ACC112 (cell line): ENCODE measurements around the gene SLC7A4.
"Not testable (repeated sequence)": the region's sequence is repeated elsewhere in the genome, so short reads cannot be mapped to it uniquely, and the experiment has no call there.

ENCODE experiments used
- H2AFZ ChIP-seq: fragments of 200-600 bp; sonication (generic); one replicate; pipeline ENCODE4 v1.6.0; 2017; ENCODE audit warnings: antibody characterized with exemption, low read length; ENCODE audit not compliant: unreplicated experiment
- H3K27ac ChIP-seq: fragments of 200-600 bp; sonication (generic); 2 replicates; pipeline ENCODE4 v1.5.1; 2014; ENCODE audit warnings: low read depth, mild to moderate bottlenecking, antibody characterized with exemption, low read length, moderate library complexity
- H3K27me3 ChIP-seq: fragments of 200-600 bp; sonication (generic); 2 replicates; pipeline ENCODE4 v1.6.1; 2014; ENCODE audit warnings: mild to moderate bottlenecking, antibody characterized with exemption, low read length, moderate library complexity, mixed read lengths; ENCODE audit not compliant: insufficient read depth
- H3K36me3 ChIP-seq: fragments of 200-600 bp; sonication (generic); 2 replicates; pipeline ENCODE4 v1.6.1; 2016; ENCODE audit warnings: mild to moderate bottlenecking, antibody characterized with exemption, low read length, moderate library complexity, mixed read lengths; ENCODE audit not compliant: insufficient read depth
- H3K4me1 ChIP-seq: fragments of 200-600 bp; sonication (generic); one replicate; pipeline ENCODE4 v1.6.1; 2016; ENCODE audit warnings: low read length, mixed read lengths; ENCODE audit not compliant: insufficient read depth, unreplicated experiment, control insufficient read depth
- H3K4me3 ChIP-seq: fragments of 200-600 bp; sonication (generic); 2 replicates; pipeline ENCODE4 v1.5.1; 2014; ENCODE audit warnings: mild to moderate bottlenecking, low read depth, low read length
- H3K79me2 ChIP-seq: fragments of 200-600 bp; sonication (generic); one replicate; pipeline ENCODE4 v1.6.0; 2016; ENCODE audit warnings: low read length; ENCODE audit not compliant: control insufficient read depth, unreplicated experiment, insufficient read depth

The SLC7A4 gene

DNA sequence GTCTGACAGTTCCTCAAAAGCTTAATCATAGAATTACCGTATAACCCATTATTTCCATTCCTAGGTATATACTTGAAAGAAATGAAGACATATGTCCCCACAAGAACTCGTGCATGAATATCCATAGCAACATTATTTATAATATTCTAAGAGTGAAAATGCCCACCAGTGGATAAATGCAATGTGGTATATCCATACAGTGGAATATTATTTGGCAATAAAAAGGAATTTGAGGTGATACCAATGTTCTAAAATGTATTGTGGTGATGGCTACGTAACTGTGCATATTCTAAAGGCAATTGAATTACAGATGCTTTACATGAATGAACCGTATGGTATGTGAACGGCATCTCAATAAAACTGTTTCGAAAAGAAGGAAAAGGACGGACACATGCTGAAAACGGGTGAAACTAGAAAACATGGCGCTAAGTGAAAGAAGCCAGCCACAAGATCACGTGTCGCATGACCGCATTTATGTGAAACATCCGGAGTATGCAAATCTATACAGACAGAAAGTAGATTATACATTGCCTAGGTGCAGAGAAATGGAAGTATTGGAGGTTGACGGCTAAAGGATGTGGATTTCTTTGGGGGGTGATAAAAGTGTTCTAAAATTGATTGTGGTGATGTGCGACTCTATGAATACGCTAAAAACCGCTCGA is 29.4 kb upstream of the SLC7A4 start:
- not testable (repeated sequence) for H3K79me2 ChIP-seq, H3K27me3 ChIP-seq, H3K36me3 ChIP-seq, H3K27ac ChIP-seq, H2AFZ ChIP-seq, H3K4me1 ChIP-seq, H3K4me3 ChIP-seq

DNA sequence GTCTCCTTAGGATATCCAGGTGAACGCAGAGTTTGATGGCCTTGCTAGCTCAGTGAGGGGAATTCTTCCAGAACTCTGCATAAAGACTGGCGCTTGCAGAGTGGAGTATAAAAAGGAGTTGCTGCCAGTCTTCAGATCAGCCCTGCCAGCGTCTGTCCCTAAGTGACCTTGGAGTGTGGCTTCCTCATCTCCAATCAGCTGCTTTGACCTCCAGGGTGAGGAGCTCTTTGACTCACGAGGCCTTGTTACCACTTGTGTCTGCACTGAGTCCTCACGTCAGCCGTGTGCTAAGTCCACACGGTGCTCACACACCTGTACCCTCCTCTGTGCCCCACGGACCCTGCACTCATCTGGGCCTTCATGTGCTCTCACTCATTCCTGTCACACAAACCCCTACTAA is 28.0 kb upstream of the SLC7A4 start:
- H3K27ac ChIP-seq, H3K4me1 ChIP-seq, H3K79me2 ChIP-seq, H2AFZ ChIP-seq, H3K36me3 ChIP-seq, H3K4me3 ChIP-seq, H3K27me3 ChIP-seq: not testable (repeated sequence)

DNA sequence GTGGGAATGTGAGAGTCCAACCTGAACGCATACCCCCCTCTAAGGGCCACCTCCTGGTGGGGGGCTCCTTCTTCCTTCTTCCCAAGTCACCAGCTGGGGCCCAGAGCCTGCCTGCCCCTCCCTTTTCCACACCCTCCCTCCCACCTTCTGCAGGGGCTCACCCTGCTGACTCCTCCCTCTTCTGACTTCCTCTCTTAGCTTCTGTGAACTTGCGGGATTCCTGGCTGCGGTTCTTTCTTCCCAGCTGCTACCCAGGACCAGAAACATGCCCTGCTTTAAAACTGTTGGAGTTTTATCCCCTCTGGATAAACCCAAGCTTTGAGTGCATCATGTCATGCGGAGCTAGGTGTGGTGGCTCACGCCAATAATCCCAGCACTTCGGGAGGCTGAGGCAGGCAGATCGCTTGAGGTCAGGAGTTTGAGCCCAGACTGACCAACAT is 23.5 kb upstream of the SLC7A4 start:
- Histone ChIP-seq H3K36me3 (no peaks in the 10 kb centered on the region), H3K4me3 (no peak overlapping the region), H3K79me2 (no peaks in the 10 kb centered on the region), H3K4me1 (no peaks in the 10 kb centered on the region), H2AFZ (no peak overlapping the region), H3K27me3 (no peaks in the 10 kb centered on the region), H3K27ac (no peak overlapping the region)

DNA sequence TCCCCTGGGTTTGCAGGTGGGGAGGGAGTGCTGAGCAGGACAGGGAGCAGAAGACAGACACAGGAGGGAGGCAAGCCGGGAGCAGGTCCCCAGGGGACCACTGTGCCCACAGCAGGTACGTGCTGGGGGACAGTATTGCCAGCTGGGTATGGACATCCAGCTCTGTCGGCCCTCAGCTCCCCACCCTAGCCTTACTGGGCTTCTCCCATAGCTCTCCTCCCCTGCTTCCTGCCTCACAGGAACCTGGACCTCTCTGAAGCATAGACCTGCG is 23.1 kb upstream of the SLC7A4 start:
- Histone ChIP-seq H3K4me1 (no peaks in the 10 kb centered on the region), H2AFZ (no peak overlapping the region), H3K27ac (no peak overlapping the region), H3K27me3 (no peaks in the 10 kb centered on the region), H3K4me3 (no peak overlapping the region), H3K36me3 (no peaks in the 10 kb centered on the region), H3K79me2 (no peaks in the 10 kb centered on the region)

DNA sequence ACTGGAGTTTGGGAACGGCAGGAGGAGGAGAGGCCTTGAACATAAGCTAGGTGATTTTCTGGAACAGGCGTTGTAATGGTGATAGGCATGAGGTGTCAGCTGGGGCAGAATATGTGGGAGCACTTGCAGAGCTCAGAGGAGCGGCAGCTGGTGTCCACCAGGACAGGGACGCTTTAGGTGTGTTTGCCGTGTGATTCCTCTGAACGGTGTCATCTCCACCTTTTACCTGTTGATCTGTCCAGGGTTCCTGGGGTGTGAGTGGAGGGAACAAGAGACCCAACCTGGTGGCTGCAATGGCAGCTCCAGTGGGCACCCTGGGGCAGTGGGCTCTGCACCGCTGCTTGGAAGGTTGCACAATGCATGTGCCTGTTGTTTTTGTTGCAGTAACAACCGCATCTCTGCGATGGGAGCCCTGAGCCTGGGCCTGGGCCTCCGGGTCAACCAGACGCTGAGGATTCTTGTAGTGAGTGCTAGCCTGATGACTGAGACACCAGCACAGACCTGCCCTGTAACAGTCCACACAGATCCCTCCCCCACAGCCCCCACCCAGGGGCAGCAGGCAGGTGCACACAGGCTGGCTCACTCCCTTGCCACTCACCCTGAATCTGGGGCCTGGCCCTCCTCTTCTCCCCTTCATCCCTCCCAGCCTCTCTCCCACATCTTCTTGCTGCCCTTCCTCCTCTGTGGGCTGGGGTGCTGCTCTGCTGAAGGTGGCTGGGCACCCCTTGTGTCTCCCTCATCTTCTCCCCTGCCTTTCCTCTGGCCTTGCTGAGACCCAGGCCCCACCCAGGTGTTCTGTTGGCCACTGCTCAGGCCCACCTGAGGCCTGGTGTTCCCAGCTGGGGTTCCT is 22.6 kb upstream of the SLC7A4 start:
- H3K27me3 ChIP-seq: no peaks in the 10 kb centered on the region
- no peaks in the 10 kb centered on the region for H3K79me2 ChIP-seq
- no peaks in the 10 kb centered on the region for H3K4me1 ChIP-seq
- no peak overlapping the region for H2AFZ ChIP-seq
- no peak overlapping the region for H3K4me3 ChIP-seq
- H3K27ac ChIP-seq: no peak overlapping the region
- no peaks in the 10 kb centered on the region for H3K36me3 ChIP-seq

DNA sequence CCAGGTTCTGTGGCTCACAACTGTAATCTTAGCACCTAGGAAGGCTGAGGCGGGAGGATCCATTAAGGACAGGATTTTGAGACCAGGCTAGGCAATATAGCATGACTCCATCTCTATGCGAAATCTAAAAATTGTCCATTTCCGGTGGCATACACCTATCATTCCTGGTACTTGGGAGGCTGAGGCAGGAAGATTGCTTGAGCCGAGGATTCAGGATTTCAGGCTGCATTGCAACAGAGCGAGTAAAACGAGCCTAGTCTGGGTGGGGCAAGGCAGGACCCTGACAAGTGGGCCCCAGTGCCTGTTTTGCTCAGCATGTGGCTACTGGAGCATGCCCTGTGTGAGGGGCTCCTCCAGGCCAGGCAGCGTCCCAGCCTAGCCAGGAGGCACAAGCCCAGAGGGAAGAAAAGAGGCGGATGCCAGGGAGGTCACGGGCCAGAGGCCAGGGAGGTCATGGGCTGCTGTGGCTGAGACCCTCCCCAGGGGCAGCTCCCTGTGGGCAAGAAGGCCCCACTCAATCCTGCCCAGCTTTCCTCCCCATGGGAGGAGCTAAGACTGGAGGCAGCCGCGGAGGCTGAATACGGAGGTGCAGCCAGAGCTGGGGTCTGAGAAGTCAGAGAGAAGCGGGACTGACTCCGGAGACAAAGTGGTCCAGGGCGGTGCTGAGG is 21.8 kb upstream of the SLC7A4 start:
- H3K36me3 ChIP-seq: no peaks in the 10 kb centered on the region
- no peaks in the 10 kb centered on the region for H3K27me3 ChIP-seq

DNA sequence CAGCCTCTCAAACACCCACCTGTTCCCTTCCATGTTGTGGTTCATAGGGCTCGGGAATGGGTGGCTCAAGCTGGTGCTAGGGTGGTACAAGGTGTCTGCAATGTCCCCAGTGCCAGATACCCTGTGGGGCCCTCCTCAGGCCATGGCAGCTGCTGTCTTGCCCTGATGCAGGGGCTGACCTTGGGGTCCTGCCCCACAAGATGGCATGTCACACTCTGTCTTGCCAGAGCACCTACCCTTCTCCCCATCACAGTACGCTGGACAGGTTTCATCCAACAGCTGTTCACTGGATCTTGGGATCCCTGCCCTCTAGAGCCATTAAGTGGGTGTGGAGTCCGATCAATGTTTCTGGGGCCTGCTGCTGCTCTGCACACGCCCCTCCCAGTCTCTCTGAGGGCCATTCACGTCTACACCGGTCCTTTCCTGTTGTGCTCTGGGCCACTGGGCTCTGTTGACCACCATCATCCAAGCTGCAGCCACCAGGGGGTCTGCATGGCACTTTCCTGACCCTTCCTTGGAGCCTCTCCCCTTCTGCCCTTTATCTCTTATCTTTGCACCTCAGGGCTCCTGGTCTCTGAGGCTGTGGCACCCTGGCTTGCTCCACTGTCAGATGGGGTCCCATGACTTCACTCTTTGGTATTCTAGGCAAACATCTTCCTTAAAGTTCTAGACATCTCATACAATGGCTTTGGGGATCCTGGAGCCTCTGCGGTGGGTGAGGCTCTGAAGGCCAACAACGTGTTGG is 20.5 kb upstream of the SLC7A4 start:
- Histone ChIP-seq H3K27me3 (no peaks in the 10 kb centered on the region), H3K4me1 (no peaks in the 10 kb centered on the region), H3K27ac (no peak overlapping the region), H3K4me3 (no peak overlapping the region), H3K36me3 (no peaks in the 10 kb centered on the region), H3K79me2 (no peaks in the 10 kb centered on the region), H2AFZ (no peak overlapping the region)

More for the DNA sequence above, 21.8 kb upstream of the SLC7A4 start:
- no peak overlapping the region for H2AFZ ChIP-seq
- no peaks in the 10 kb centered on the region for H3K4me1 ChIP-seq
- no peak overlapping the region for H3K27ac ChIP-seq
- H3K4me3 ChIP-seq: no peak overlapping the region
- no peaks in the 10 kb centered on the region for H3K79me2 ChIP-seq

DNA sequence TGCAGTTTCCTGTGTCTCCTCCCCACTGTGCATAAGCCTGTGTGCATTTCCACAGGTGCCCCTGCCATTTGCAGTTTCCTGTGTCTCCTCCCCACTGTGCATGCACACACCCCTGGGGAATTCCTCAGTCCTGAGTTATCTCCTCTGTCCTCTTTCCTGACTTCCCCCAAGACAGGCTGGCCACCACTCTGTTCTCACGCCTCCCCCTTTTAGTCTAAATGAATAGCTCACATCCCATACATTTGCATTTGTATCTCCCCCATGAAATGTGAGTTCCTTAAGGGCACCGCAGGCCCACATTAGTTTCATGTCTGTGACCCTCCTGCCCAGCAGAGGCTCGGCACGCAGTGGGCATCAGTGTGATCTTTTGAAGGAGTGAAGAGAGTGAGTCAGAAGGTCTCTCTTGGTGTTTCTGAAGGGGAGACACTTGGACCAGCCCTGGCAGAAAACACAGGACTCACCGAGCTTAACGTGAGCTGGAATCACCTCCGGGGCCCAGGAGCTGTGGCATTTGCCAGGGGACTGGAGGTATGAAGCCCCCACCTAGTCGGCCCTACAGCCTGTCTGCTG is 19.6 kb upstream of the SLC7A4 start:
- Histone ChIP-seq H3K79me2 (no peaks in the 10 kb centered on the region), H3K36me3 (no peaks in the 10 kb centered on the region), H3K4me1 (no peaks in the 10 kb centered on the region), H3K27ac (no peak overlapping the region), H3K4me3 (no peak overlapping the region), H2AFZ (no peak overlapping the region), H3K27me3 (no peaks in the 10 kb centered on the region)

DNA sequence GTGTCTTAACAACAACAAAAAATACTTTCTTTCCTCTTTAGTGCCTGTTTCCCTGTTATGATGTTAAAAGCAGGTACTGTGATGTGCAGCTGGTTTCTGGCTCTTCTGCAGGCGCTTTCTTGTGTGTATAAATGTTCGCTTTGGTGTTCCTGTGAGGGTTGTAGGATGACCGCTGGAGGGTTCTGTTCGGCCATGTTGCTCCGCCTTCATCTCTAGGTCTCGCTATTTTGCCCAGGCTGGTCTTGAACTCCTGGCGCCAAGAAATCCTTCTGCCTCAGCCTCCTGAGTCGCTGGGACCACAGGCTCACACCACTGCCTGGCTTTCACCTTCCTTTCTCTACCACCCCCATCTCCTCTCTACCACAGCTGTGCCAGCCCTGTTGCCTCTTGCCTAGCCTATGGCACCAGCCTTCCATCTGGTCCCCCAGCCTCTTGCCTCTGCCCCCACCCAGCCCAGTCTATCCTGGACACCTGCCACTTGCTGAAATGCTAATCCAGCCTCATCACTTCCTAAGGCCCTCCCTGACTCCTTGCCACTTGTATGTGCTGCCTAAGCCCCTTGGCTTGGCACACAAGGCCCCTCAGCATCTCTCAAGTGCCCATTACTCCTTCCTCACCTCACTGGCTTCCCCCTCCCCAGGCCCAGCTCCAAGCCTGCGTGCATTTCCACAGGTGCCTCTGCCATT is 18.9 kb upstream of the SLC7A4 start:
- H3K79me2 ChIP-seq: no peaks in the 10 kb centered on the region
- H3K4me3 ChIP-seq: no peak overlapping the region
- H3K27ac ChIP-seq: no peak overlapping the region
- no peaks in the 10 kb centered on the region for H3K36me3 ChIP-seq
- no peak overlapping the region for H2AFZ ChIP-seq
- H3K4me1 ChIP-seq: no peaks in the 10 kb centered on the region
- H3K27me3 ChIP-seq: no peaks in the 10 kb centered on the region

DNA sequence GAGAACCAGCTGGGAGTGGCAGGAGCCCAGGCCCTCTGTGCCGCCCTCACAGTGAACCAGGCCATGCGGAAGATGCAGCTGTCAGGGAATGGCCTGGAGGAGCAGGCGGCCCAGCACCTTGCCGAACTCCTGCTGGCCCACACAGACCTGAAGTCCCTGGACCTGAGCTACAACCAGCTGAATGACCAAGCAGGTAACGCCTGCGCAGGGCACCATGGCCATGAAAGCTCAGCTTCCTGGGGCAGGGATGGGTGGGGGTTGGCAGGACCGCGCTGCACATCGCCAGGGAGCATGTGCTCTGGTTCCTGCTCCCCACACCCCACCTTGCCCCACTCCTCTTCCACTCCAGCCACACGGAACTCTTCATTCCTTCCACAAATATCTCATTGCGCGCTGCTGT is 16.6 kb upstream of the SLC7A4 start:
- H3K27ac ChIP-seq, H3K27me3 ChIP-seq, H2AFZ ChIP-seq, H3K36me3 ChIP-seq, H3K4me3 ChIP-seq, H3K79me2 ChIP-seq: not testable (repeated sequence)
- H3K4me1 ChIP-seq: peaks cover 10% of the 10 kb centered on the region
